ENCODE results near the gene GABRR2.

Gene GABRR2

DNA sequence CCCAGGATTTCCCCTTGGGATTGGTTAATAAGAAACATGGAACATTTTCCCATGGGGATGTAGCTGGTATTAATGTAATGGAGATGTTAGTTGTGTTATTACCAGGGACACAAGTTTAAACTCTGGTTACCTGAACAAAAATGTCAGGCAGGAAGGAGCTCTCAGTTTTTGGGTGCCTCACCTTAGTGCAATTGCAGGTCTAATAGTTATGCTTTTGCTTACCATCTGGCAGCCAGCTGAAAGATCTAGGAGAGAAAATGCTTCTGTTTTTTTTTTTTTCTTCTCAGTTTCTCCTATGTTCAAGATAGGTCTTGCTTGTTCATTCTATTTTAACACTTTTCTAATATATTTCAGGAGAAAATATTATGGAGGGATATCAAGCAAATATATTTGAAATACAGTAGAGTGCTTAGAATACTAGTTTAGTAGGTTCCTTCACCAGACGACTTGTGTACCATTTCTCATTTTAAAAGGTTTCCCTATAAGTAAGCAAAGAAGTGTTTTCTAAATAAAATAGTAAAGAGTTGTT is 41.6 kb upstream of the GABRR2 start:
- Histone ChIP-seq H3K4me3 (ENCODE audit: low read depth, low read length) (no peak overlapping the region), H3K4me1 (ENCODE audit: control insufficient read depth, insufficient read depth, low read length) (0 out of 2 replicates have a peak, but pooled peaks cover 3% of the 10 kb centered on the region), H3K9me3 (ENCODE audit: control insufficient read depth, insufficient read depth, low read depth, low read length) (no peaks in the 10 kb centered on the region), H3K36me3 (ENCODE audit: control insufficient read depth in 2 of 2, insufficient read depth in 1 of 2, low read length in 2 of 2) (no peaks in the 10 kb centered on the region), H3K27ac (ENCODE audit: extremely low read depth, low read depth, low read length) (no peak overlapping the region)
- ChIA-PET POLR2A (interaction anchor here (0.6 kb wide), 1 partner anchor 11 kb away, joined by 4 read pairs; no protein-coding TSS in a partner anchor), CTCF (interaction anchor here (0.6 to 4.3 kb wide), 7 partner anchors 9 to 383 kb away, joined by 3 to 43 read pairs (median 4); no protein-coding TSS in a partner anchor)
- TF ChIP-seq, protein P1, sequence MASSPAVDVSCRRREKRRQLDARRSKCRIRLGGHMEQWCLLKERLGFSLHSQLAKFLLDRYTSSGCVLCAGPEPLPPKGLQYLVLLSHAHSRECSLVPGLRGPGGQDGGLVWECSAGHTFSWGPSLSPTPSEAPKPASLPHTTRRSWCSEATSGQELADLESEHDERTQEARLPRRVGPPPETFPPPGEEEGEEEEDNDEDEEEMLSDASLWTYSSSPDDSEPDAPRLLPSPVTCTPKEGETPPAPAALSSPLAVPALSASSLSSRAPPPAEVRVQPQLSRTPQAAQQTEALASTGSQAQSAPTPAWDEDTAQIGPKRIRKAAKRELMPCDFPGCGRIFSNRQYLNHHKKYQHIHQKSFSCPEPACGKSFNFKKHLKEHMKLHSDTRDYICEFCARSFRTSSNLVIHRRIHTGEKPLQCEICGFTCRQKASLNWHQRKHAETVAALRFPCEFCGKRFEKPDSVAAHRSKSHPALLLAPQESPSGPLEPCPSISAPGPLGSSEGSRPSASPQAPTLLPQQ (tag by site-specific recombination; IDR thresholded peaks at IDR 0.05) = no peak
- TF ChIP-seq, protein P2, sequence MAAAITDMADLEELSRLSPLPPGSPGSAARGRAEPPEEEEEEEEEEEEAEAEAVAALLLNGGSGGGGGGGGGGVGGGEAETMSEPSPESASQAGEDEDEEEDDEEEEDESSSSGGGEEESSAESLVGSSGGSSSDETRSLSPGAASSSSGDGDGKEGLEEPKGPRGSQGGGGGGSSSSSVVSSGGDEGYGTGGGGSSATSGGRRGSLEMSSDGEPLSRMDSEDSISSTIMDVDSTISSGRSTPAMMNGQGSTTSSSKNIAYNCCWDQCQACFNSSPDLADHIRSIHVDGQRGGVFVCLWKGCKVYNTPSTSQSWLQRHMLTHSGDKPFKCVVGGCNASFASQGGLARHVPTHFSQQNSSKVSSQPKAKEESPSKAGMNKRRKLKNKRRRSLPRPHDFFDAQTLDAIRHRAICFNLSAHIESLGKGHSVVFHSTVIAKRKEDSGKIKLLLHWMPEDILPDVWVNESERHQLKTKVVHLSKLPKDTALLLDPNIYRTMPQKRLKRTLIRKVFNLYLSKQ (tag by site-specific recombination; IDR thresholded peaks at IDR 0.05; ENCODE audit: borderline replicate concordance) = no peak
- TF ChIP-seq, protein P3, sequence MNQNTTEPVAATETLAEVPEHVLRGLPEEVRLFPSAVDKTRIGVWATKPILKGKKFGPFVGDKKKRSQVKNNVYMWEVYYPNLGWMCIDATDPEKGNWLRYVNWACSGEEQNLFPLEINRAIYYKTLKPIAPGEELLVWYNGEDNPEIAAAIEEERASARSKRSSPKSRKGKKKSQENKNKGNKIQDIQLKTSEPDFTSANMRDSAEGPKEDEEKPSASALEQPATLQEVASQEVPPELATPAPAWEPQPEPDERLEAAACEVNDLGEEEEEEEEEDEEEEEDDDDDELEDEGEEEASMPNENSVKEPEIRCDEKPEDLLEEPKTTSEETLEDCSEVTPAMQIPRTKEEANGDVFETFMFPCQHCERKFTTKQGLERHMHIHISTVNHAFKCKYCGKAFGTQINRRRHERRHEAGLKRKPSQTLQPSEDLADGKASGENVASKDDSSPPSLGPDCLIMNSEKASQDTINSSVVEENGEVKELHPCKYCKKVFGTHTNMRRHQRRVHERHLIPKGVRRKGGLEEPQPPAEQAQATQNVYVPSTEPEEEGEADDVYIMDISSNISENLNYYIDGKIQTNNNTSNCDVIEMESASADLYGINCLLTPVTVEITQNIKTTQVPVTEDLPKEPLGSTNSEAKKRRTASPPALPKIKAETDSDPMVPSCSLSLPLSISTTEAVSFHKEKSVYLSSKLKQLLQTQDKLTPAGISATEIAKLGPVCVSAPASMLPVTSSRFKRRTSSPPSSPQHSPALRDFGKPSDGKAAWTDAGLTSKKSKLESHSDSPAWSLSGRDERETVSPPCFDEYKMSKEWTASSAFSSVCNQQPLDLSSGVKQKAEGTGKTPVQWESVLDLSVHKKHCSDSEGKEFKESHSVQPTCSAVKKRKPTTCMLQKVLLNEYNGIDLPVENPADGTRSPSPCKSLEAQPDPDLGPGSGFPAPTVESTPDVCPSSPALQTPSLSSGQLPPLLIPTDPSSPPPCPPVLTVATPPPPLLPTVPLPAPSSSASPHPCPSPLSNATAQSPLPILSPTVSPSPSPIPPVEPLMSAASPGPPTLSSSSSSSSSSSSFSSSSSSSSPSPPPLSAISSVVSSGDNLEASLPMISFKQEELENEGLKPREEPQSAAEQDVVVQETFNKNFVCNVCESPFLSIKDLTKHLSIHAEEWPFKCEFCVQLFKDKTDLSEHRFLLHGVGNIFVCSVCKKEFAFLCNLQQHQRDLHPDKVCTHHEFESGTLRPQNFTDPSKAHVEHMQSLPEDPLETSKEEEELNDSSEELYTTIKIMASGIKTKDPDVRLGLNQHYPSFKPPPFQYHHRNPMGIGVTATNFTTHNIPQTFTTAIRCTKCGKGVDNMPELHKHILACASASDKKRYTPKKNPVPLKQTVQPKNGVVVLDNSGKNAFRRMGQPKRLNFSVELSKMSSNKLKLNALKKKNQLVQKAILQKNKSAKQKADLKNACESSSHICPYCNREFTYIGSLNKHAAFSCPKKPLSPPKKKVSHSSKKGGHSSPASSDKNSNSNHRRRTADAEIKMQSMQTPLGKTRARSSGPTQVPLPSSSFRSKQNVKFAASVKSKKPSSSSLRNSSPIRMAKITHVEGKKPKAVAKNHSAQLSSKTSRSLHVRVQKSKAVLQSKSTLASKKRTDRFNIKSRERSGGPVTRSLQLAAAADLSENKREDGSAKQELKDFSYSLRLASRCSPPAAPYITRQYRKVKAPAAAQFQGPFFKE (tag by site-specific recombination; IDR thresholded peaks at IDR 0.05; ENCODE audit: borderline replicate concordance) = no peak
- no peak for TF ChIP-seq KLF9 (tag by site-specific recombination; IDR thresholded peaks at IDR 0.05; ENCODE audit: low read depth)
- TF ChIP-seq ZBTB17 (tag by site-specific recombination; IDR thresholded peaks at IDR 0.05) = no peak
- TF ChIP-seq ZNF138 (tag by site-specific recombination; IDR thresholded peaks at IDR 0.05; ENCODE audit: borderline replicate concordance) = no peak
- TF ChIP-seq IKZF3 (tag by site-specific recombination; IDR thresholded peaks at IDR 0.05) = no peak
- TF ChIP-seq ZNF10 (tag by site-specific recombination; IDR thresholded peaks at IDR 0.05) = no peak
- no peak for TF ChIP-seq ZNF335 (tag by site-specific recombination; conservative IDR thresholded peaks at IDR 0.05)
- no peak for TF ChIP-seq SP7 (tag by site-specific recombination; IDR thresholded peaks at IDR 0.05)
- no peak for TF ChIP-seq ZNF747 (tag by site-specific recombination; IDR thresholded peaks at IDR 0.05)
- no peak for TF ChIP-seq SETDB1 (IDR thresholded peaks at IDR 0.05; ENCODE audit: insufficient read length, low read length)
- TF ChIP-seq ZNF114 (tag by site-specific recombination; IDR thresholded peaks at IDR 0.05) = no peak
- no peak for TF ChIP-seq MEIS1 (CRISPR knock-in tag; IDR thresholded peaks at IDR 0.05; ENCODE audit: borderline replicate concordance)
- TF ChIP-seq GFI1B (tag by site-specific recombination; IDR thresholded peaks at IDR 0.05) = no peak
- no peak for TF ChIP-seq HOXA7 (CRISPR knock-in tag; IDR thresholded peaks at IDR 0.05; ENCODE audit: borderline replicate concordance)
